OCI-LY1 (cell line): ENCODE measurements around the gene KCP.

Experiments
- CTCF ChIP-seq: fragments of 200-600 bp; sonication (generic), shearing (Covaris generic); IDR thresholded peaks from 2 replicates; pipeline ENCODE4 v1.5.1; 2017; ENCODE audit warnings: mild to moderate bottlenecking, antibody characterized with exemption, low read length, moderate library complexity, mixed read lengths
- EZH2 ChIP-seq: fragments of 200-600 bp; sonication (generic), shearing (Covaris generic); IDR thresholded peaks from 2 replicates; pipeline ENCODE4 v1.8.0; 2017; ENCODE audit warnings: borderline replicate concordance, mixed run types, mild to moderate bottlenecking, antibody characterized with exemption, low read length, moderate library complexity, mixed read lengths

- no peak for TF ChIP-seq EZH2
- no peak for TF ChIP-seq CTCF
These were observed 47.7 kb downstream of the KCP start, which contains the start of gene ATP6V1F for GRCh38 chr7:128862571-128863432.
